WERI-Rb-1 (cell line): Measurements from ENCODE around the gene TGFBI.

Experiments used
- DNase-seq: peaks from one replicate; pipeline ENCODE4 v3.0.0-alpha.2; 2020
- H3K27ac ChIP-seq: fragments of 250-450 bp; sonication (Bioruptor Pico); 2 replicates; pipeline ENCODE4 v1.5.1; 2020; ENCODE audit warnings: mild to moderate bottlenecking, moderate library complexity
- H3K27me3 ChIP-seq: fragments of 250-450 bp; sonication (Bioruptor Pico); 2 replicates; pipeline ENCODE4 v1.5.1; 2021; ENCODE audit warnings: mild to moderate bottlenecking, low read depth, moderate library complexity; ENCODE audit not compliant: insufficient read depth, severe bottlenecking
- H3K36me3 ChIP-seq: fragments of 250-450 bp; sonication (Bioruptor Pico); 2 replicates; pipeline ENCODE4 v1.5.1; 2020; ENCODE audit warnings: mild to moderate bottlenecking, moderate library complexity
- H3K4me3 ChIP-seq: 2 replicates; pipeline ENCODE4 v1.5.1; 2011; ENCODE audit warnings: low read depth, mild to moderate bottlenecking, control low read depth, low read length
- H3K9me3 ChIP-seq: fragments of 250-450 bp; sonication (Bioruptor Pico); 2 replicates; pipeline ENCODE4 v1.5.1; 2021; ENCODE audit warnings: mild to moderate bottlenecking, moderate library complexity; ENCODE audit not compliant: severe bottlenecking
- TF ChIP-seq, protein P1 (sequence below): IDR thresholded peaks from 2 replicates; pipeline ENCODE4 v1.5.1; 2011; ENCODE audit warnings: low read depth, mild to moderate bottlenecking, control low read depth, inconsistent platforms, low read length

The TGFBI gene

GRCh38 chr5:136081217-136081591 lies 52.4 kb downstream of the TGFBI start:
- no peaks in the 10 kb centered on the region for H3K9me3 ChIP-seq
- H3K36me3 ChIP-seq: no peaks in the 10 kb centered on the region
- TF ChIP-seq, protein P1, sequence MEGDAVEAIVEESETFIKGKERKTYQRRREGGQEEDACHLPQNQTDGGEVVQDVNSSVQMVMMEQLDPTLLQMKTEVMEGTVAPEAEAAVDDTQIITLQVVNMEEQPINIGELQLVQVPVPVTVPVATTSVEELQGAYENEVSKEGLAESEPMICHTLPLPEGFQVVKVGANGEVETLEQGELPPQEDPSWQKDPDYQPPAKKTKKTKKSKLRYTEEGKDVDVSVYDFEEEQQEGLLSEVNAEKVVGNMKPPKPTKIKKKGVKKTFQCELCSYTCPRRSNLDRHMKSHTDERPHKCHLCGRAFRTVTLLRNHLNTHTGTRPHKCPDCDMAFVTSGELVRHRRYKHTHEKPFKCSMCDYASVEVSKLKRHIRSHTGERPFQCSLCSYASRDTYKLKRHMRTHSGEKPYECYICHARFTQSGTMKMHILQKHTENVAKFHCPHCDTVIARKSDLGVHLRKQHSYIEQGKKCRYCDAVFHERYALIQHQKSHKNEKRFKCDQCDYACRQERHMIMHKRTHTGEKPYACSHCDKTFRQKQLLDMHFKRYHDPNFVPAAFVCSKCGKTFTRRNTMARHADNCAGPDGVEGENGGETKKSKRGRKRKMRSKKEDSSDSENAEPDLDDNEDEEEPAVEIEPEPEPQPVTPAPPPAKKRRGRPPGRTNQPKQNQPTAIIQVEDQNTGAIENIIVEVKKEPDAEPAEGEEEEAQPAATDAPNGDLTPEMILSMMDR: no peak
- peak overlapping the region; percentile 71 for H3K27ac ChIP-seq
- H3K4me3 ChIP-seq: peak overlapping the region; percentile 46
- no peak for DNase-seq
- no peaks in the 10 kb centered on the region for H3K27me3 ChIP-seq

DNA sequence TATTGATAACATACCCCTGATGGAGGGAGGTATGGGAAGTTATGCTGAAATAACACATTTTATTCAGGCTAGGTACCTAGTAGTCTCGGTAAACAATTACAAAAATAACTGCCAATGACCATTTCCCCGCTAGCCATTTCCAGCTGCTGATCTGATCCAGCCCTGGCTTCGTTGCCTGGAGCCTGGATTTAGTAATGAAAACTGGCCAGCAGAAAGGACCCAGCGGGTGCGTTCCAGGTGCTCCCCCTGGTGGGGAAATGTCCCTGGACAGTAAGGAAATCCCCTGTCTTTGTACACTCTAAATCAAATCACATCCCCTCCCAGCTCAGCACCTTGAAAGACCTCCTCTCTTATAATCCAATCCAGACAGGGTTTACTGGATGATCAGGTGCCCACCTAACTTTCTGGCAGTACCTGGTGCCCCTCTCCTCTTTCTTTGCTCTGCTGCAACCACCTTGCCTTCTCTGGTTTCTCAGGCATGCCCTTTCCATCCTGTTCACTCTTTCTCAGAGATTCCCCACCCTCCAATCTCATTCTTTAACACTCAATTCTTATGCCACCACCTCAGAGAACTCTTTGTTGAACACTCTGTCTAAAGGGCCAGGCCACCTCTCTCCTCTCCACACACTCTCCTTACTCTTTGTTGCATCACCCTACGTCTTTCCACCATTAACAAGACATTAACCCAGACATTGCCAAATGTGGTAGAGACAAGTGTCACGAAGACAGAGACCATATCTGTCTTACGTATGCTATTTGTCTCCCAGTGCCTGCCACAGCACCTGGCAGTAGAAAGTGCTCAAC lies 53.8 kb downstream of the TGFBI start:
- no peaks in the 10 kb centered on the region for H3K36me3 ChIP-seq
- no peaks in the 10 kb centered on the region for H3K27me3 ChIP-seq
- H3K27ac ChIP-seq: no peak overlapping the region
- H3K4me3 ChIP-seq: no peak overlapping the region
- H3K9me3 ChIP-seq: no peaks in the 10 kb centered on the region
- DNase-seq: peak; percentile 83
- TF ChIP-seq, protein P1: peak; percentile 84

DNA sequence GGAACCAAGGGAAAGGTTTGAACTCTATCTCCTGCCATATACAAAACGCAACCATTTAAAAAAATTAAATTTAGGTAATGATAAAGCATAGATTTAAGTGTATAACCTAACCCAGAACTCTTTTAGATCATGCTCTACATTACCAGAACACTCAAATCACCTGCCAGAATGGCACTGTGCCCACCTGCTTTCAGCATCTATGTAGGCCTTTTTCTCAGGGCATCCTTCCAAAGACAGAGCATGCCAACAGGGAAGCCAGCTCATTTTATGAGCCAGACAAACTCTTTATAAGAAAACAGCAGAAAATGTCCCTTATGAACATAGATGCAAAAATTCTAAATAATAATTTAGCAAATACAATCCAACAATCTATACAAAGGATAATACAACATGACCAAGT lies 55.9 kb downstream of the TGFBI start:
- Histone ChIP-seq H3K27me3 (no peaks in the 10 kb centered on the region), H3K9me3 (no peaks in the 10 kb centered on the region), H3K36me3 (no peaks in the 10 kb centered on the region), H3K4me3 (no peak overlapping the region), H3K27ac (no peak overlapping the region)
- TF ChIP-seq, protein P1: no peak
- no peak for DNase-seq

- no peak overlapping the region for H3K4me3 ChIP-seq
- no peaks in the 10 kb centered on the region for H3K27me3 ChIP-seq
- no peaks in the 10 kb centered on the region for H3K9me3 ChIP-seq
- no peak for DNase-seq
- no peaks in the 10 kb centered on the region for H3K36me3 ChIP-seq
- H3K27ac ChIP-seq: no peak overlapping the region
- TF ChIP-seq, protein P1: no peak
Measured at GRCh38 chr5:136086783-136087566, 58.2 kb downstream of the TGFBI start.

DNA sequence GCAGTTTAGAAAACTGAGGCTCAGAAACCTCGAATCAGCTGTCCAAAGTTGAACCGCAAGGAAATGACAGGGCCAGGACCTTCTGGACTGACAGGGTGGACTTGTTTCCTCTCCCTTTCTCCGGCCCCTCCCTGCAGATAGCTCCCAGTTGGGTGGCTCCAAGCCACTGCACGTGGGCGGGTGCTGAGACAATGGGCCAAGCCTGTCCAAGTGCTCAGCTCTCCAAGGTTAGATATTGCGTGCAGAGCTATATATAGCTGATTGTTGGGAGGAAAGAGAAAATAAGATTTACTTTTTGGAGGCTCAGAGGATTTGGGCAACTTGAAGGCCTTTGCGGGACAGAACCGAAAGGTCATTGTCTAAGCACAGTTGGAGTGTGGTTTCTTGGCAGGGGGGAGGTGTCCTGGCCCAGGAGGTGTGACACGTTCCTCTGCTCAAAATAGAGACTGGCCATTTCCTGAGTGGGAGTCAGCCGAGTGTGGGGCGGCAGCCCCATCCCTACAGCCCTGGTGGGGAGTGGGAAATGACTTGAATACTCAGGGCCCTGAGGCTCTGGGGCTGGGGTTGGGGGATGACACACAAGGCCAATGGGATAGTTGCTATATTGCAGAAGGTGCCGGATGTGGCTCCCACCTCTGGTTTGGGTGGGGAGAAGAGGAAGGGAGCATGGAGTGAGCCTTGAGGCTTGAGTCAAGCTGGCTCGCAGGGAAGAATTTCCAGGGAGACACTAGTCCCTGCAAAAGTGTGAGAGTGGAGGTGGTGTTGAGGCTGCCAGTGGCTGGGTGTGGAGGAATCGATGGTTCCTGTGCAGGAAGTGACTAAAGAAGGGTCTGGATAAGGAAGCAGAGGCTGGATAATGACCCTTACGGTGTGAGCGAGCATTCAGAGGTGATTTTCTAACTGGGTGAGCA lies 59.4 kb downstream of the TGFBI start:
- Histone ChIP-seq H3K4me3 (no peak overlapping the region), H3K36me3 (no peaks in the 10 kb centered on the region), H3K27ac (no peak overlapping the region), H3K27me3 (no peaks in the 10 kb centered on the region), H3K9me3 (no peaks in the 10 kb centered on the region)
- no peak for DNase-seq
- TF ChIP-seq, protein P1: no peak
